GM08714 (cell line): ENCODE data around the gene ANGPTL2.

Experiments used
- H3K4me3 ChIP-seq: fragments of 200-500 bp; sonication (Bioruptor generic); 2 replicates; pipeline ENCODE4 v1.5.1; 2014; ENCODE audit warnings: mild to moderate bottlenecking, low read length, inconsistent platforms
- ZNF274 ChIP-seq: IDR thresholded peaks from 2 replicates; pipeline ENCODE4 v1.6.1; 2012; ENCODE audit warnings: mild to moderate bottlenecking, low read depth, low read length

Gene ANGPTL2

GRCh38 chr9:127079446-127080140 lies 42.8 kb downstream of the ANGPTL2 start:
- H3K4me3 ChIP-seq = no peak overlapping the region
- TF ChIP-seq ZNF274 = no peak

GRCh38 chr9:127078988-127079387 lies 43.4 kb downstream of the ANGPTL2 start:
- no peak for TF ChIP-seq ZNF274
- no peak overlapping the region for H3K4me3 ChIP-seq

- no peak overlapping the region for H3K4me3 ChIP-seq
- TF ChIP-seq ZNF274 = no peak
These were observed 44.1 kb downstream of the ANGPTL2 start for GRCh38 chr9:127078336-127078735.

GRCh38 chr9:127077644-127077946 lies 44.8 kb downstream of the ANGPTL2 start:
- no peak overlapping the region for H3K4me3 ChIP-seq
- no peak for TF ChIP-seq ZNF274

- no peak overlapping the region for H3K4me3 ChIP-seq
- no peak for TF ChIP-seq ZNF274
These were observed 45.4 kb downstream of the ANGPTL2 start for GRCh38 chr9:127076860-127077643.

- TF ChIP-seq ZNF274 = no peak
- H3K4me3 ChIP-seq = no peak overlapping the region
These were observed 46.6 kb downstream of the ANGPTL2 start for GRCh38 chr9:127075624-127076372.

- no peak for TF ChIP-seq ZNF274
- no peak overlapping the region for H3K4me3 ChIP-seq
These were observed 47.6 kb downstream of the ANGPTL2 start for GRCh38 chr9:127074561-127075548.

- H3K4me3 ChIP-seq = no peak overlapping the region
- TF ChIP-seq ZNF274 = no peak
These were observed 54.7 kb downstream of the ANGPTL2 start for GRCh38 chr9:127067603-127068220.

- TF ChIP-seq ZNF274 = no peak
- H3K4me3 ChIP-seq = no peak overlapping the region
These were observed 55.6 kb downstream of the ANGPTL2 start for GRCh38 chr9:127066851-127067136.

GRCh38 chr9:127066060-127066850 lies 56.2 kb downstream of the ANGPTL2 start:
- no peak for TF ChIP-seq ZNF274
- no peak overlapping the region for H3K4me3 ChIP-seq

- TF ChIP-seq ZNF274 = no peak
- no peak overlapping the region for H3K4me3 ChIP-seq
These were observed 56.8 kb downstream of the ANGPTL2 start for GRCh38 chr9:127065592-127065991.

- no peak for TF ChIP-seq ZNF274
- no peak overlapping the region for H3K4me3 ChIP-seq
These were observed 58.1 kb downstream of the ANGPTL2 start for GRCh38 chr9:127064335-127064734.

GRCh38 chr9:127061411-127061810 lies 61.0 kb downstream of the ANGPTL2 start:
- H3K4me3 ChIP-seq = no peak overlapping the region
- no peak for TF ChIP-seq ZNF274
